HG03442 (cell line): ENCODE results near the gene GBF1.

ENCODE experiments used
- ATAC-seq: cut with Tn5 transposase; IDR thresholded peaks from one replicate; pipeline ENCODE4 v1.9.1; 2021; ENCODE audit warnings: mild to moderate bottlenecking, moderate library complexity; ENCODE audit not compliant: unreplicated experiment

Gene GBF1

DNA sequence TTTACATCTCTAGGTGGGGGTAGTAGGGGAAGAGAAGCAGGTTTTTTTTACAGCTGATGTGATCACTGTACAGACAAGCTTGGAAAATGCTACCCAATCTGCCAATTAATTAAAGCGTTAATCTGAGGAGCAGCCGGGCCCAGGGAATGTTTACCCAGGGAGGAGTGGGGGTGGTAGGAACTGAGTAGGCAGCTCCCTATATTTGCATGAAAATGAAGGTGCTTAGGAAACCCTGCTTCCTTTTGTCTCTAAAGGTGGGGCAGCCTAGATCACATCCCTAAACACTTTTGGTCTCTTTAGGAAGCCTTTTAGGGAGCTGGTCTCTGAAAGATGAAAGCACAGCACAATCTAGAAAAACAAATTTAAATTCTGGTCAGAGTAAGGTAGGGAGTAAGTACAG lies 97.1 kb downstream of the GBF1 start:
- ATAC-seq = no peak

DNA sequence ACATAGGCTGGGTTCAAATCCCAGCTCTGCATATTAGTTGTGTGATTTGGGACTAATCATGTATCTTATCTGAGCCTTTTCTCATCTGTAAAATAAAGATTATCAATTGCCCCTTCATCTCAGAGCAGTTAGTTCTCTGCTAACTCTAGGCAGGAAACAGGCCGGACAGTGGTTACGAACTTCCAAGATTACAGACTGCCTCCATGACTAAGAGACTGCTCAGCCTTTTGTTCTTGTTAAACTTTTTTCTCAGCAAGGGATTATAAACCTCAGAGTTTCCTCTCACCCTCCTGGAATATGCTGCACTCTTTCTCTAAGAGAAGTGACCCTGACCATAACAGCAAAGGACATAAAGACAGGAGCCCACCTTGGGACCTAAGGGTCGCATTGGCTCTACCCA lies 97.6 kb downstream of the GBF1 start:
- ATAC-seq = no peak

DNA sequence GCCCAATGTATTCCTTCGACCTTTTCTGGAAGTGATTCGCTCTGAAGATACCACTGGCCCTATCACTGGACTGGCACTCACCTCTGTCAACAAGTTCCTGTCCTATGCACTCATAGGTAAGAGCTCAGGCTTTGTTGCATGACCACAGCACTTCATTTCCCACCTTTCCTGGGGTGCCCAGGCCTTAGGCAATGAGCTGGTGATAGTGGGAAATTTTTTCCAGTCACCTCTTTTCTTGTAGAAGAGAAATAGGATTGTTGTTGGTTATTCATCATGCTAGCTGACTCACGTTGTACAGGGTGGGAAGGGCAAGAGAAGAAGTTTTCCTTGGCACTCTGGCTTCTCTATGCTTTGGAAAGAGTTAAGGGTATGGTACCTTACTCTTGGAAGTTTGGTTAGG lies 98.7 kb downstream of the GBF1 start:
- ATAC-seq = no peak

DNA sequence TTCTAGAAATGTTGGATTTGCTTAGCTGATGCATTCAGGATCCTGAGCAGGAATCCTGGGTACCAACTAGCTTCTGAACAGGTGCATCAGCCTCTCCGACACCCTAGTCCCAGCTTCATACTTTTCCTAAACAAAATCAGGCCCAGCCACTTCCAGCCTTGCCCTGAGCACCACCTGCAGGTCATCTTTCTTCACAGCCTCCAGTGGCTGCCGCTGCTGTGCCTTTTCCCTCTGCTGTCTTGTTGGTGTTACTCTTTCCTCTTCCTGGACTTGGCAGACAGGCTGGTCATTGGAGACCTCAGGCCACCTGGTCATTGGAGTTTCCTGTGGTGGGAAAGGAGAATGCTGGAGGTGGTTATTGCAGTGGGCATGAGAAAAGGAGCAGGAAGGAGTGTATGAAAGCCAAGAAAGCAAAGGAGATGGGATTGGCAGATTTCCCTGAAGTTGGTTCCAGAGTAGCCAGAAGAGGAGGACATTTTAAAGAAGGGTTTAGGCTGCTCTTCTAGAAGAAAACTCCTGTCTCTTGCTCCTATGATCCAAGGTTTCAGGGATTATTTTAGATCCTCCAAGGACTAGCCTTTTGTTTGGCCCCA lies 102.0 kb downstream of the GBF1 start:
- no peak for ATAC-seq

DNA sequence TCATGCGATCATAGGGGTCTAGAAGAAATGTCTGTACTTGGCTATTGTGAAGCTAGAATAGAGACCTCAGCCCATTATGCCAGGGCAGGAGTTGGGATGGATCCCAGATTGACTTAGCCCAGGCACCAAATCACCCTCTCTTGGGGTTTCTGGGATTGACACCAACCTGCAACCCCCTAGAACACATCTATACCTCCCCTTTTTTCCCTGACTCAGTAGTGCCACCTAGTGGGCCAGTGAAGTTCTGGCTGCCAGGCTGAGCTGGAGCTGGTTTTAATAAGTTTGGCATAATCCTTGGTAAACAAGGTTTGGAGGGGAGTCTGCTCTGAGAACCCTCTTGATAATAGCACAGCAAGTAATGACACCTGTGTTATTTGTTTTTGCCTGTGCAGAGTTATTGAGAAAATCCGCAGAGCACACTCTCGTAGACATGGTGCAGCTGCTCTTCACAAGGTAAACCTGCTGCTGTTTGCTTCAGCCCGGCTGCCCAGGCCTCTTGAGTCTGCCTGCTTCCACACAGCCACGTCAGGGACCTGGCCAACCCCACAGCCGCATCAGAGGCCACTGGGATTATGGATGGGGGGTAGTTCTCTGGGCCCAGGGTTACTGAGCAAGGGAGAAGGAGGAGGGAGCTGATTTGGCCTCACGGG lies 106.9 kb downstream of the GBF1 start:
- ATAC-seq = no peak

DNA sequence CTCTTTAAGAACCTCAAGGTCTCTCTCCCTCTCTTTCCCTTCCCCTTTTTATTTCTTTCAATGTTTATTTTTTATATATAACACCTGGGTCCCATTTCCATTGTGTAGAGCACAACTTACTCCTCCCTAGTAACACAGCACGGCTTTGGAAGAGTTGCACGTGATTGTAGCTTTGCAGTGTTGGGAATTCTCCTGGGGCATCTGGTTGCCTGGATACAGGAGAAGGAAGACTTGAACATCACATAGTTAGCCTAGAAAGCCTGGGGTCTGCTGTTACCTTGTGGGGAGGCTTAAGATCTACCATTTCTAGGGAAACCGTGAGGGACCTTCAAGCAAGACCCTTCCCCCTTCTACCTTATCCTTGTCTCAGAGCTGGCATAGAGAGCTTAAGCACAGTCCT lies 109.1 kb downstream of the GBF1 start:
- no peak for ATAC-seq

GRCh38 chr10:102358712-102359382 lies 113.5 kb downstream of the GBF1 start:
- no peak for ATAC-seq

- ATAC-seq = no peak
These were observed 122.1 kb downstream of the GBF1 start for GRCh38 chr10:102367441-102367840.

- ATAC-seq = no peak
These were observed 122.7 kb downstream of the GBF1 start for GRCh38 chr10:102368077-102368476.

DNA sequence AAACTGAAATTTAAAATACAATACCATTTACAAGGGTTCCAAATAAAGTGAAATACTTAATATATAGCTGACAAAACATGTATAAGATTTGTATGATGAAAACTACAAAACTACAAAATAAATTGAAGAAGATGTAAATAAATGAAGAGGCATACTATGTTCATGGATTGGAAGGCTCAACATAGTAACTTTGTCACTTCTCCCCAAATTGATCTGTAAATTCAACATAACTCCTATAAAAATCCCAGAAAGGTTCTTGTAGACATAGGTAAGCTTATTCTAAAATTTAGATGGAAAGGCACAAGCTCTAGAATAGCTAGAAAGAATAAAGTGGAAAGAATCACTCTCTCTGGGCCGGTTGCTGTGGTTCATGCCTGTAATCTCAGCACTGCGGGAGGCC lies 126.0 kb downstream of the GBF1 start:
- ATAC-seq = no peak

DNA sequence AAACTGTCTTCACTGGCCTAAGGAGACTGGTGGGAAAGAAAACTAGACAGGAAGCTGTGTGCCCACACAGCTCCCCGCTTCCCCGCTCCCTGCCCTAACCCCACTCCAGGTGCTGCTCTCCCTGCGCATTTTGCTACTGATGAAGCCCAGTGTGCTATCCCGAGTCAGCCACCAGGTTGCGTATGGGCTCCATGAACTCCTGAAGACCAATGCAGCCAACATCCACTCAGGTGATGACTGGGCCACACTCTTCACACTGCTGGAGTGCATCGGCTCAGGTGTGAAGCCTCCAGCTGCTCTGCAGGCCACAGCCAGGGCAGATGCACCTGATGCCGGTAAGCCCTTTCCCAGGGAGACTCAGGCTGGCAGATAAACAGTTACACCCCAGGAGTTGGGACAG lies 129.9 kb downstream of the GBF1 start:
- no peak for ATAC-seq

GRCh38 chr10:102375867-102376266 lies 130.5 kb downstream of the GBF1 start:
- ATAC-seq = no peak

- no peak for ATAC-seq
These were observed 131.6 kb downstream of the GBF1 start for GRCh38 chr10:102376901-102377300.

DNA sequence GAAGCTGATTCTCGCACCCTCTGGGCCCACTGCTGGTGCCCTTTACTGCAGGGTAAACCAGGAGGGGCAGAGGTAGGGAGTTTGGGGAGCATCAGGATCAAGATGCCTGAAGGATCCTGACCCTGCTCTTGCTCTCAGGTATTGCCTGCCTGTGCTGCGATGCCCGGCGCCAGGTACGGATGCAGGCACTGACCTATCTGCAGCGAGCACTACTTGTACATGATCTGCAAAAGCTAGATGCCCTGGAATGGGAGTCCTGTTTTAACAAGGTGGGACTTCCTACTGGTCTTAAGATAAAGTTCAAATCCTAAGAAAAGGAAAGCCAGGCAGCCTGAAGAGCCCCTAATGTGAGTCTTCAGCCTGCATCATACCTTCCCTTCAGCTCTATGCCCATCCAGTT lies 134.1 kb downstream of the GBF1 start:
- ATAC-seq = no peak

- no peak for ATAC-seq
These were observed 136.7 kb downstream of the GBF1 start for GRCh38 chr10:102381983-102382382.

GRCh38 chr10:102382871-102383270 lies 137.5 kb downstream of the GBF1 start:
- no peak for ATAC-seq

GRCh38 chr10:102384053-102384452 lies 138.7 kb downstream of the GBF1 start:
- ATAC-seq = no peak

DNA sequence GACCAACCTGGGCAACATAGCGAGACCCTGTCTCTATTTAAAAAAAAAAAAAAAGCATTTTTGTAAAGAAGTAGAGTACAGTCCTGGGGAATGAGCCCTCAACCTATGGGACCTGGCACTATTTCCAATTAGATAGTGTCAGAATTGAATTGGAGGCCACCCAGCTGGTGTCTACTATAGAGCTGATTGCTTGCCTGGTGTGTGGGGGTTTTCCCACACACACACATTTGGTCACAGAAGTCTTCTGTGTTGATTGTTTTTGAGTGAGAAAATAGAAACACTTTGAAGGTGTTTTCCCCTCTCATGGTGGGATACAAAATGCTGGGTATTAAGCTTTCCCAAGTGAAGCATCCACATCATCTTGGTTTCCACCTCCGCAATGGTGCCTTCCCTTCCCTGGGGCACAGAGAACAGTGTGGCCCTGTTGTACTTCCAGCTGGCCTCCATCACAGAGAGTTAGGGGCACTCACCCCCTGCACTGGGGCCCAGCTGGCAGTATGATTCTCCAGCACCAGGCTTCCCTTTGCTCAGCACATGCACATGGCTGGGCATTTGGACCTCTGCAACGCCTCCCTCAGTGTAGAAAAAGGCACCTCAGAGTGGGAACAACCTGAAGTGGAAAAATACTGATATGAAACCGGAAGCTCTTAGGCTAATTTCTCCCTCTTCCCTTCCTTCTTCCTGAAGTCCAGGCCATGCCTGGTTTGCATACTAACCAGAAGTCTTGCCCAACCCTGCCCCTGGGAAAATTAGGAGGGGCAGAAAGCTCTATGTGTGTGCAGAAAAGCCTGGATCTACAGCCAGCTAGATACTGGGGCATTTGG lies 139.5 kb downstream of the GBF1 start:
- ATAC-seq = no peak

DNA sequence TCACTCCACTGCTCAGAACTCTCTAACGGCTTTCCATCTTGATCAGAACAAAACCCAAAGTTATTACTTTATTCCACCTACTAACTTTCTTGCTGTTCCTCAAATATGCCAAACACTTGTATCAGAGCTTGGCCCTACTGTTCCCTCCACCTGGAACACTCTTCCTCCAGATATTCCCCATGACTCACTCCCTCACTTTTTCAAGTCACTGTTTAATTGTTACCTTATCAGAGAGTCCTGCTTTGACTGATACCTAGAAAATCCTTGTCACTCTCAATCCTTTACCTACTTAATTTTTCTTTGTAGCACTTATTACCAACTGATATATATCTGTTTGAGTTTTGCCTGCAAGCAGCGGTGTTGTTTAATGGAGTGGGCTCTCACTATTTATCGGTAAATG lies 144.6 kb downstream of the GBF1 start:
- ATAC-seq = no peak

DNA sequence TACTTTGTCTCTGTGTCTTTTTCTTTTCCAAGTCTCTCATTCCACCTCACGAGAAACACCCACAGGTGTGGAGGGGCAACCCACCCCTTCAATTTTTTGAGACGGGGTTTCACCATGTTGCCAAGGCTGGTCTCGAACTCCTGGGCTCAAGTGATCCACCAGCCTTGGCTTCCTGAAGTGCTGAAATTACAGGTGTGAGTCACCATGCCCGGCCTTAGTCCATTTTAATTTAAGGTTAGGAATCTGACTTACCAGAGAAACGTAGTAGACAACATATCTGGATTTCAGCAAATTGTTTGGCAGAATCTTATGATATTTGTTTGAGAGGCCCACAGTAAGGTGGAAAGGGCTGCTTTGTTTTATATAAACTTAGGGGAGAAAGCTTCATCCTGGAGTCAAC lies 147.0 kb downstream of the GBF1 start:
- ATAC-seq = no peak

- no peak for ATAC-seq
These were observed 148.2 kb downstream of the GBF1 start for GRCh38 chr10:102393411-102394078.
